ENCODE data around the gene HTR2B.
"Not testable (repeated sequence)": the region's sequence is repeated elsewhere in the genome, so short reads cannot be mapped to it uniquely, and the experiment has no call there.

HTR2B gene

GRCh38 chr2:231133365-231134099 is 8.7 kb upstream of the HTR2B start:
- DNase-seq = no peak

- no peak for DNase-seq
Measured at GRCh38 chr2:231132129-231132528, 7.3 kb upstream of the HTR2B start.

GRCh38 chr2:231130336-231131056 is 5.7 kb upstream of the HTR2B start:
- DNase-seq = no peak

- no peak for DNase-seq
Measured at GRCh38 chr2:231129216-231129615, 4.4 kb upstream of the HTR2B start.

DNA sequence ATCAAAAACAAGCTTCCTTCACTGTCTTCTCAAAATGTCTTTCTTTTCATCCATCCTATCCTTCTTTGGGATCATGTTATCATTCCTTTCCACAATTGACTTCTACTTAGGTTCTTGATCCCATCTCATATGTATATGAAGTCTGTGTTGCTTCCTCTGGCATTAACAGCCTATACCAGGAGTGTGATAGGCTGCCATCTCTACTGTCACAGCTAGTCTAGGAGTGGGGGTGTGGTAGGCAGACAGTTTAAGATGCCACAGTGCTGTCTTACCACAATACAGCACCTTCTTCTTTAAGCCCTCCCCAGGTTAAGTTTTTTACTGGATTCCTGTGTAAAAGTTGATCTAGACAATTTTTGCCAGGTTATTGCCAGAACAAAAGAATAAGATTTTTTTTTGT is 3.7 kb upstream of the HTR2B start:
- no peak for DNase-seq

DNA sequence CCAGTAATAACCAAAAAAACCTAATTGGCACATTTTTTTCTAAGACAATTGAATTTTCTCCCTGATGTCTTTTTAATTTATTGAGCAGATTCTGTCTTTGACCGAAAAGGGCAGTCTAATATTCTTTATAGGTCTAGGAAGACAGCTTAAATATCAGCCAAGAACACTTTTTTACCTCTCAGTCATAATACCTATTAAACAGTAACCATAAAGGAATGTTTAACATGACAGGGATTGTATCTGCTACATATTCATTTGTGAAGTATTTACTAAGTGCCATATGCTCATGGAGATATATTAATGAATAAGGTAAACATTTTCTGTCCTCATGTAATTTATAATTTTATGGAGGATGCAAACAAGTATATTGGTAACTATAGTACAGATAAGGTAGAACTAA is 3.1 kb upstream of the HTR2B start:
- no peak for DNase-seq

- no peak for DNase-seq
Measured at GRCh38 chr2:231127480-231127879, 2.6 kb upstream of the HTR2B start.

- no peak for DNase-seq
Measured at GRCh38 chr2:231126123-231126522, 1.3 kb upstream of the HTR2B start.

DNA sequence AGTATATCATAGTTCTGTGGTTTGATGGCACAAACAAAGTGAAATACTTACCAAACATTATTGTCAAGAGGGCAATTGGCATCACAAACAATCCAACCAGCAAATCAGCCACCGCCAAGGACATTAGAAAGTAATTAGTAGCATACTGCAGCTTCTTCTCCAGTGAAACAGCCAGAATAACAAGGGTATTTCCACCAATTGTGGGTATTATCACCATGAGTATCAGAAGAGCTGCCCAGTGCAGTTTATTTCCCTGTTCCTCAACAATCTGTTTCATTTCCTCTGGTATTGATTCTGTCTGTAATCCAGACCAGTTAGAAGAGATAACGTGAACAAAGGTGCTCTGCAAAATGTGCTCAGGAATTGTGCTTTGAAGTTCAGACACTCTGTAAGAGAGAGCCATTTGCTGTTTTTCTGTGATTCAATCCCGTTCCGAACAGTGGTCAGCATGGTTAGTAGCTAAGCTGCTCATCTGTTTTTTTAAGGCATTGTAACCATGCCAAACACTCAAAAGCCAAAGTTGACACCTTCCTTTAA is 1.4 kb downstream of the HTR2B start:
- no peak for DNase-seq

DNA sequence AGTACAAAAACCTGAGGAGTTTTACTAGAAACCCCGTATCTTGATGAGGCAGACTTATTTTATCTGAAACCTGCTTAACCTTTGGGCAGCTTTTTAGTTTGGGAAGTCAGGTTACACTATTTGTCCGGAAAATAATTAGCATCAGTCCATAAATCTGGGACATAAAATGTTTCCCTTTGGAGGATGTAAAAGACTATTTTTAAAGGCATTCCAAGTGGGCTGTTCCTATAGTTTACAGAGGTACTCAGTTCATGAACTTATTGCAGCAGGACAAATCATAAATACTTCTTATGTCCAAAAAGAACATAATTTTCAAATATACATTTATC is 6.3 kb downstream of the HTR2B start:
- DNase-seq = no peak

GRCh38 chr2:231117922-231118613 is 6.8 kb downstream of the HTR2B start:
- DNase-seq = no peak

DNA sequence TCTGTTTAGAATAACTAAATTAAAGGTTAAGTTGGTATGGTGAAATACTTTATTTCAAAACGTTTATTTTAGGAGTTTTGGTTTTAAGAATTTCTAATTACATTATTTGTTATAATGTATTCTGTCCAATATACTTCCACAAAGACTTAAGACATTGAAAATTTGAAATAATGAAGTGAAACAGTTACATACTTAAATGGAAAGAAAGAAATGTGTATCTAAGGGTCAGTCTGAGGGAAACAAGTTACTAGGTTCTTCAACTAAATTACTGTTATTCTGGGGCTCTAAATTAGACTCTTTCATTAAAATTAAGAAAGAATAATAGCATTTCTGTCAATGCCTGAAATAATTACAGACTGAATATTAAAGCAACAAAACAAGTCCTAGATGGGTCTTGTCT is 7.7 kb downstream of the HTR2B start:
- no peak for DNase-seq

- DNase-seq = no peak
Measured at GRCh38 chr2:231115651-231116050, 9.2 kb downstream of the HTR2B start.

DNA sequence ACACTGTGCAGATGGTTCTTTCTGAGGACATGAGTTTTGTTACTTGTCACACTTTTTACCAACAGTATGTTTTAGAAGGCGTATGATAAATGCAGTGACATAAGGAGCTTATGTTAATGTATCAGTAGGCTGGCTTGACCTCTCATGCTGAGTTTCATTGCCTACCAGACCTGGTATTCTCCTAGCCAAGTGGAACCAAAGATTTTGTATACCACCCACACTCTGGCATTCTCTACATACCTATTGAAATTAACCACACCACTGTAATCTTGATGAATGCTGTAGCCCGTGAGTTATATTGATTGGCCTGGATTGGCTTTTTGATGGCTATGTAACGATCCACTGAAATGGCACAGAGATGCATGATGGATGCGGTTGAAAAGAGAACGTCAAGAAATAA is 11.4 kb downstream of the HTR2B start:
- DNase-seq = no peak

- DNase-seq = no peak
Measured at GRCh38 chr2:231111987-231112386, 12.9 kb downstream of the HTR2B start.

GRCh38 chr2:231110551-231110950 is 14.3 kb downstream of the HTR2B start:
- DNase-seq = no peak

DNA sequence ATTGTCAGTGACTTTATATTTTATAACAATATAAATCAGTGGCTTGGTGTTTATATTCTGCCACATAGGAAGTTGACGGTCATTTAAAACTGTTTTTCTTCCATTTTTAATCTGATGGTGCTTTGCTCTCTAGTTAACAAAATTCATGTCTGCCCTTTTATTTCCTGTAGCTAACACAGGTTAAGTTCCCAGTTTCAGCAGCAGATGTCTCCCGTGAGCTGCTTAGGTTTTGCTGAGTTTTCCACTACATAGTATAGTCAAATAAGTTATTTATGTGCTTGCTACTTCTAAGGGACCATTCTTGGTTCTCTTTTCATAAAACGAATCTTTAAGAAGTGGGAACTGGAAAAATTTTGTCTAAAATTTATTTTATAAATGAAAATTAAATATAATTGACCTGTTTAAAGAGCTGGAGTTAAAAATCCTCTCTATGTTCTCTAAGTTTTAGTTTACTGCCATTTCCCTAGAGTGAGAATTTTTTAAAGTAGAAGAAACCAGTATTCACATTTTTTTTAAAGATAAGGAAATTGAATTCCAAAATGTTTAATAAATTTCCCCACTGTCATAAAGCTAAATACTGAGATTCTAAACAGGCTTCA is 20.6 kb downstream of the HTR2B start:
- no peak for DNase-seq

- DNase-seq = no peak
Measured at GRCh38 chr2:231102772-231103171, 22.1 kb downstream of the HTR2B start.

DNA sequence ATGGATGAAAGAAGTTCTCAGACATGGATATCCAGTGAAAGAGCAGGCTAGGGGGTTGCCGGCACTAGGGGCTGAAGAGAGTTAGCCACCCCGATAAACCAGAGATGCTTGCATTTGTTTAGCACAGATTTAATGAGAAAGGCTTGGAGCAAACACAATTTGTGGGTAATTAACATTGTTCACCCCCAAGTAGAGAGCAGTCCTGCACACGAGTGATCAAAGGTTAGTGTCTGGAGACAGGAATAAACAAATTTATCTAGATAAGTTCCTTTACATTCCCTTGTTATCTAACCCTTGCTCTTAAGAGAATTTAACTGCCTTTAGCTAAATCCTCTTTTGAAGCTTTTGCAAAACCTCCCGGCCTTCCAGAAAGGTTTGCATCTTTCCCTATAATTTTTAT is 23.9 kb downstream of the HTR2B start:
- DNase-seq = no peak

DNA sequence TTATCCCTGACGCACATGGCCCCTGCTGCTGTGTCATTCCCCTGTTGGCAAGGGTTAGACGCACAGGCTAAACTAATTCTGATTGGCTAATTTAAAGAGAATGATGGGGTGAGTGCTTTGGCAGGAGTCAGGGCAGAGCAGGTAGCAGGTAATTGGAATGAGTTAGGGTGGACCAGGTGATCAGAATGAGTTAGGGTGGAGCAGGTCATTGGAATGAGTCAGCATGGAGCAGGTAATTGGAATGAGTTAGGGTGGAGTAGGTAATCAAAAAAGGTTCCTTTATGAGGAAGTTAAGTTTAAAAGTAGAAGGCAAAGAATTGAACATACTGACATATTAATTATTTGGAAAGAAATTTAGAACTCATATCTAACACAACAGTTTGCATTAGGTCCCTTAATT is 24.5 kb downstream of the HTR2B start:
- not testable (repeated sequence) for DNase-seq

DNA sequence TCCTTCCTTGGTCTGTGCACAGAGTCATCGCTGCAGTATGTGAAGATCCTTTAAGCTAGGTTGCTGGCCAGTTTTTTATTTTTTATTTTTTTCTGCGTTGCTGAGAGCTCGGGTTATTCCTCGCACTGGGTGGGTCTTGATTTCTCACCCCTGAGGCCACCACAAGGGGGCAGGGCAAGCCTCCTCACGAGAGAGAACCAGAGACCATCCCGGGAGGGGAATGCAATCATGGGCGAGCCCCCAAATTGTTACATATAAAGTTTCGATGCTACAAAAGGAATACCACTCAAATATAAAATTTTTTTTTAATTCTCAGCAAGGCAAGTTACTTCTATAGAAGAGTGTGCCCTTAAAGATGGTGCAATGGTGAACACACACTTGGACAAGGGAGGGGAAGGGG is 24.9 kb downstream of the HTR2B start:
- no peak for DNase-seq

DNA sequence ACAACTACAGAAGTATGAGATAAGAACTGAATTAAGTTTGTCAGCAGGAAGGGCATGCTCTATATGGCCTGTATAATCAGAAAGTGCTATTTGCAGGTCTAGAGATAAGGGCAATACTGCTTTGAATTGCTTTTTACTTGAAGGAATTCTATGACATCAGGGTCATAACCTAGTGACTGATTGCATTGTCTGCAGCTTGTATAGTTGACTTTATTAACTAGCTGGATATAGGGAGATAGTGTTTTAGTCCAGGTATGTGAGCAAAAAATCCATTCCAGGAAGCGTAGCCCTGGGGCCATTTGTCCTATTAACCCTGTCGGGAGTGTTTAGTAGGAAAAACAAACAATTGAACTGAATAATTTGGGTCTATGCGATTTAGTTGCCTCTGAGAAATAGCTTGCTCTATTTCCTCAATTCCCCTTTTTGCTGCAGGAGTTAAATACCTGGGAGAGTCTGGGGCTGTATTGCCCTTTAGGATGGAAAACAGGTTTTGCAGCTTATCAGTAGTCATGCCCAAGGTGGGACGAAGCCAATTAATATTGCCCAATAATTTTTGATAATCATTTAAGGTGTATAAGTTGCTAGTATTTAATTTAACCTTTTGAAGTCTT is 30.0 kb downstream of the HTR2B start:
- no peak for DNase-seq

GRCh38 chr2:231093933-231094332 is 30.9 kb downstream of the HTR2B start:
- DNase-seq = no peak

Measured in SIG-M5 (cell line).